Breast epithelium (tissue), 4 donors: Measurements from ENCODE around the gene PNMA8A. TPM values are rescaled to one million over a fixed set of nuclear protein-coding genes. Genes with fewer than 3 reads are reported as not detected.

Experiments
- DNase-seq, 2 donors: peaks; one replicate each; pipeline ENCODE4 v3.0.0-alpha.2; 2019; ENCODE audit warnings: low spot score in 2 of 2
- H3K27ac ChIP-seq, 2 donors: fragments of 200-600 bp; sonication (generic) in 1 of 2; one replicate each; pipeline ENCODE4 v1.5.1; 2016 to 2019; ENCODE audit warnings: mild to moderate bottlenecking in 1 of 2
- H3K27me3 ChIP-seq, 2 donors: fragments of 200-600 bp; sonication (generic) in 1 of 2; one replicate each; pipeline versions ENCODE4 v1.5.1 to v1.6.0; 2017 to 2019; ENCODE audit warnings: control low read depth in 1 of 2, mild to moderate bottlenecking in 1 of 2
- H3K36me3 ChIP-seq: fragments of 200-600 bp; one replicate; pipeline ENCODE4 v1.5.1; 2019
- H3K4me1 ChIP-seq, 2 donors: fragments of 200-600 bp; sonication (generic); one replicate each; pipeline ENCODE4 v1.5.1; 2016 to 2019; ENCODE audit warnings: control low read depth in 1 of 2
- H3K4me3 ChIP-seq, 3 donors: fragments of 200-600 bp; sonication (generic); 1 replicate in 2 of 3; 2 replicates in 1 of 3; pipeline ENCODE4 v1.5.1; 2016 to 2019; ENCODE audit warnings: mild to moderate bottlenecking in 3 of 3, moderate library complexity in 2 of 3
- H3K9me3 ChIP-seq, 2 donors: fragments of 200-600 bp; sonication (generic) in 1 of 2; one replicate each; pipeline ENCODE4 v1.5.1; 2016 to 2019; ENCODE audit warnings: control low read depth in 1 of 2
- CTCF ChIP-seq, 3 donors: fragments of 450-650 bp; IDR thresholded peaks; one replicate each; pipeline ENCODE4 v1.5.1; 2016 to 2017; ENCODE audit warnings: antibody characterized with exemption in 3 of 3, mild to moderate bottlenecking in 3 of 3, moderate library complexity in 3 of 3
- POLR2A ChIP-seq: fragments of 450-650 bp; IDR thresholded peaks from one replicate; pipeline ENCODE4 v1.6.1; 2016; ENCODE audit warnings: antibody characterized with exemption, mild to moderate bottlenecking, moderate library complexity
- POLR2AphosphoS5 ChIP-seq, 3 donors: sonication (generic); formaldehyde crosslinking; IDR thresholded peaks; one replicate each; pipeline ENCODE4 v1.6.1; 2017; ENCODE audit warnings: antibody characterized with exemption in 3 of 3
- intact Hi-C: fragments of 100-400 bp; cut with DNase I; formaldehyde crosslinking; loops from one replicate; pipeline ENCODE4 v1.15.1; 2023; ENCODE audit warnings: low total_unique reads
- total RNA-seq, 3 donors: library from RNA; depleted of rRNA; stranded (reverse); fragments of >200 nt; gene quantifications; one replicate each; pipeline ENCODE4 v1.1.0, GENCODE V29; 2016

Gene PNMA8A
- total RNA-seq, 3 donors from 2014 or later: 0.80 to 8.8 (median 2.3) TPM

GRCh38 chr19:46514589-46515289, 43.4 kb upstream of the PNMA8A start:
- DNase-seq: no peak
- TF ChIP-seq CTCF (IDR thresholded peaks at IDR 0.05) (no peak), POLR2A (no peak), POLR2AphosphoS5 (IDR thresholded peaks at IDR 0.05) (no peak)
- Histone ChIP-seq H3K27ac (no peak overlapping the region), H3K27me3 (no peaks in the 10 kb centered on the region), H3K9me3 (peaks cover 10 to 11% of the 10 kb centered on the region in 2 donors), H3K4me1 (no peaks in the 10 kb centered on the region), H3K36me3 (no peaks in the 10 kb centered on the region), H3K4me3 (no peak overlapping the region)
- intact Hi-C loops: no loop called here

DNA sequence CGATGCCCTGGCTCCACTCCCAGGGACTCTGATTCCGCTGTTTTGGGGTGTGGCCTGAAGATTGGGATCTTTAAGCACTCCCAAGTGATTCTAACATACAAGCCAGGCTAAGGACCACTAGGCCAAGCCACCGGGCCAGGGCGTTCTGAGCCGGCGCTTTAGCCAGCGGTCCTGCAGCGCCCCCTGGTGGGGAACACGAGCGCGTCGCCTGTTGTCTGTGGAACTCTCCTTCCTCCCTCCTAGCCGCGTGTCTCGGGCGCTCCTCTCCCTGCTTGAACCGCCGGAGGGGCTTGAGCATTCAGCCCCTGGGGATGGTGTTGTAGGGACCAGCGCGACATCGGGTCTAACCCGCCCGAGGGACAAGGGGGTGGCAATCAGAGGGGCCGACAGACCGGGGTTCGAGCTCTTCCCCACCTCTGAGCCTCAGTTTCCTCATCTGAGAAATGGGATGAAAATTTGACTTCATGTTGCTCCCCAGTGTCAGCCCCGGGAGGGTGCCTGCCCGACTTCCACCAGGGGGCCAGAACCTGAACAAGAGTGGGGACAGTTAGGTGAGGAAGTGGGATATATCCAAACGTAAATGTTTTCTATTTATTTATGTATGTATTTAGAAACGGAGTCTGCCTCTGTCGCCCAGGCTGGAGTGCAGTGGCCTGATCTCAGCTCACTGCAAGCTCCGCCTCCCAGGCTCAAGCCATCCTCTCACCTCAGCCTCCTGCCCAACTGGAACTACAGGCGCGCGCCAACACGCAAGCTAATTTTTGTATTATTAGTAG, 42.3 kb upstream of the PNMA8A start:
- no peak for TF ChIP-seq POLR2A
- no peak for TF ChIP-seq POLR2AphosphoS5 (IDR thresholded peaks at IDR 0.05)
- TF ChIP-seq CTCF (IDR thresholded peaks at IDR 0.05): peak; percentile 90 to 97 (median 94)
- no peaks in the 10 kb centered on the region for H3K27me3 ChIP-seq
- no peaks in the 10 kb centered on the region for H3K4me1 ChIP-seq
- H3K9me3 ChIP-seq: peaks cover 10 to 11% of the 10 kb centered on the region in 2 donors
- H3K27ac ChIP-seq: no peak overlapping the region
- H3K36me3 ChIP-seq: no peaks in the 10 kb centered on the region
- H3K4me3 ChIP-seq: peak overlapping the region in 1 of 3 donors; percentile 24
- intact Hi-C loops: no loop called here
- DNase-seq: peak; percentile 47 to 85

DNA sequence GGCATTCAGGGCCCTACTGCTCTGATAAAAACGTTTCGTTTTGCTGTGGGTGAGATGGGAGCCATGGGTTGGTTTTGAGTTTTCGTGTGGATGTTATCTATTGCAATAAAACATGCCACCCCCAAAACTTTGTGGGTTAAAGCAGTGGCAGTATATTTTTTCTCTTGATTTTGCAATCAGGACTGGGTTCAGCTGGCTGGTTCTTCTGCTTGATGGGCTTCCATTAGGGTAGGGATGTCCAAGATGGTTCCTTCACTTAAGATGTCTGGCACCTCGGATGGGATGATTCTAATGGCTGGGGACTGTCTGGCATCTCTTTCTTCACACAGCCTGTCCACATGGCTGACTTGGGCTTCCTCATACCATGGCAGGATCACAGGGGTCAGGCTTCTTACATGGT, 39.9 kb upstream of the PNMA8A start:
- Histone ChIP-seq H3K27ac (no peak overlapping the region), H3K4me1 (no peaks in the 10 kb centered on the region), H3K36me3 (no peaks in the 10 kb centered on the region), H3K27me3 (no peaks in the 10 kb centered on the region), H3K9me3 (peaks cover 10 to 11% of the 10 kb centered on the region in 2 donors), H3K4me3 (no peak overlapping the region)
- DNase-seq: no peak
- intact Hi-C loops: no loop called here
- TF ChIP-seq POLR2AphosphoS5 (IDR thresholded peaks at IDR 0.05): no peak
- TF ChIP-seq CTCF (IDR thresholded peaks at IDR 0.05): no peak
- no peak for TF ChIP-seq POLR2A

DNA sequence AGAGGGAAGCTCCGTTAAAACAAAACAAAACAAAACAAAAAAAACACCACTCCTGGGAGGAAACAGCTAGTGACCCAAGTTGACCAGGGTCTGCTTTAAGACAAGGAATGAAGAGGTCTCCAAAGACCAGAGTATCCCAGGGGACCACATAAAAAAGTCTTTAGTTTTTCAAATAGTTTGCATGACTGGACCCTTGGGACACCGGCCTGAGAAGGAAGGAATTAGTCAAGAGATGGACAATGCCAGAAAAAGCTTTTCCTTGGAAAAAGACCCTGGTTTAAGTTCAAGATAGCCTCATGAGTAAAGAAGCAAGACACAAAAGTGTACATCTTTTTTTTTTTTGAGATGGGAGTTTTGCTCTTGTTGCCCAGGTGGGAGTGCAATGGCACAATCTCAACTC, 36.8 kb upstream of the PNMA8A start:
- intact Hi-C loops: no loop called here
- Histone ChIP-seq H3K4me3 (no peak overlapping the region), H3K27ac (no peak overlapping the region), H3K9me3 (peaks cover 10 to 11% of the 10 kb centered on the region in 2 donors), H3K36me3 (no peaks in the 10 kb centered on the region), H3K4me1 (no peaks in the 10 kb centered on the region), H3K27me3 (no peaks in the 10 kb centered on the region)
- no peak for TF ChIP-seq POLR2A
- DNase-seq: no peak

GRCh38 chr19:46503848-46504453, 32.6 kb upstream of the PNMA8A start:
- TF ChIP-seq POLR2A: no peak
- no peak for TF ChIP-seq POLR2AphosphoS5 (IDR thresholded peaks at IDR 0.05)
- no peak for TF ChIP-seq CTCF (IDR thresholded peaks at IDR 0.05)

More at GRCh38 chr19:46503848-46504453, 32.6 kb upstream of the PNMA8A start:
- H3K27ac ChIP-seq: no peak overlapping the region
- H3K9me3 ChIP-seq: no peaks in the 10 kb centered on the region
- H3K4me1 ChIP-seq: no peaks in the 10 kb centered on the region
- no peak for DNase-seq
- H3K4me3 ChIP-seq: no peak overlapping the region
- no peaks in the 10 kb centered on the region for H3K27me3 ChIP-seq
- no peaks in the 10 kb centered on the region for H3K36me3 ChIP-seq
- intact Hi-C loops: no loop called here
